H9 (cell line): Measurements from ENCODE around the gene CETN1. TPM values are rescaled to one million over a fixed set of nuclear protein-coding genes. Genes with fewer than 3 reads are reported as not detected.

Source experiments
- DNase-seq: peaks from one replicate; pipeline ENCODE4 v3.0.0-alpha.2; 2017
- H2AFZ ChIP-seq: one replicate; pipeline ENCODE4 v1.6.1; 2013; ENCODE audit warnings: mild to moderate bottlenecking, low read length, control low read depth, moderate library complexity
- H2AK5ac ChIP-seq: 2 replicates; pipeline ENCODE4 v1.6.1; 2013; ENCODE audit warnings: low read length, control low read depth, mixed read lengths; ENCODE audit not compliant: insufficient read length
- H2BK120ac ChIP-seq: one replicate; pipeline ENCODE4 v1.6.1; 2013; ENCODE audit warnings: low read depth, mild to moderate bottlenecking, low read length, control low read depth, inconsistent platforms; ENCODE audit not compliant: poor library complexity, severe bottlenecking
- H2BK12ac ChIP-seq: 2 replicates; pipeline ENCODE4 v1.6.1; 2013; ENCODE audit warnings: low read length, control low read depth, mixed read lengths, low read depth; ENCODE audit not compliant: insufficient read length
- H2BK15ac ChIP-seq: 2 replicates; pipeline ENCODE4 v1.6.1; 2013; ENCODE audit warnings: low read depth, low read length, control low read depth
- H2BK20ac ChIP-seq: one replicate; pipeline ENCODE4 v1.6.1; 2013; ENCODE audit warnings: low read depth, mild to moderate bottlenecking, low read length, control low read depth, inconsistent platforms; ENCODE audit not compliant: poor library complexity, severe bottlenecking
- H2BK5ac ChIP-seq: 2 replicates; pipeline ENCODE4 v1.6.1; 2013; ENCODE audit warnings: low read length, control low read depth, mixed read lengths; ENCODE audit not compliant: insufficient read length
- H3K14ac ChIP-seq: 2 replicates; pipeline ENCODE4 v1.6.1; 2013; ENCODE audit warnings: low read length, control low read depth; ENCODE audit not compliant: insufficient read depth
- H3K18ac ChIP-seq: 2 replicates; pipeline ENCODE4 v1.6.1; 2013; ENCODE audit warnings: low read depth, mild to moderate bottlenecking, mixed read lengths, low read length, control low read depth; ENCODE audit not compliant: insufficient read length
- H3K23ac ChIP-seq: 2 replicates; pipeline ENCODE4 v1.6.1; 2013; ENCODE audit warnings: low read length, control low read depth, mixed read lengths, low read depth; ENCODE audit not compliant: insufficient read length
- H3K23me2 ChIP-seq: 2 replicates; pipeline ENCODE4 v1.6.1; 2013; ENCODE audit warnings: low read depth, mild to moderate bottlenecking, mixed read lengths, low read length, control low read depth; ENCODE audit not compliant: insufficient read length, poor library complexity, severe bottlenecking
- H3K27ac ChIP-seq: 2 replicates; pipeline ENCODE4 v1.5.1; 2013; ENCODE audit warnings: low read length, control low read depth, mixed read lengths, low read depth; ENCODE audit not compliant: insufficient read length
- H3K27me3 ChIP-seq: 2 replicates; pipeline ENCODE4 v1.6.1; 2013; ENCODE audit warnings: low read length, control low read depth, inconsistent platforms; ENCODE audit not compliant: insufficient read depth
- H3K4ac ChIP-seq: 2 replicates; pipeline ENCODE4 v1.6.1; 2013; ENCODE audit warnings: low read depth, mild to moderate bottlenecking, control low read depth, inconsistent platforms, low read length, moderate library complexity
- H3K4me1 ChIP-seq: 2 replicates; pipeline ENCODE4 v1.6.1; 2013; ENCODE audit warnings: low read length, control low read depth, inconsistent platforms; ENCODE audit not compliant: insufficient read depth
- H3K4me2 ChIP-seq: 2 replicates; pipeline ENCODE4 v1.6.1; 2013; ENCODE audit warnings: low read length, control low read depth, mixed read lengths; ENCODE audit not compliant: insufficient read length, insufficient read depth
- H3K56ac ChIP-seq: 2 replicates; pipeline ENCODE4 v1.6.1; 2013; ENCODE audit warnings: low read depth, mild to moderate bottlenecking, mixed read lengths, low read length, control low read depth; ENCODE audit not compliant: insufficient read length
- H3K79me1 ChIP-seq: 2 replicates; pipeline ENCODE4 v1.6.1; 2013; ENCODE audit warnings: low read depth, mild to moderate bottlenecking, moderate library complexity, low read length, control low read depth, inconsistent platforms; ENCODE audit not compliant: insufficient read depth, poor library complexity, severe bottlenecking
- H3K79me2 ChIP-seq: 2 replicates; pipeline ENCODE4 v1.6.1; 2013; ENCODE audit warnings: low read length, control low read depth, inconsistent platforms; ENCODE audit not compliant: insufficient read depth
- H3K9ac ChIP-seq: 2 replicates; pipeline ENCODE4 v1.6.1; 2013; ENCODE audit warnings: low read length, control low read depth, mixed read lengths; ENCODE audit not compliant: insufficient read length; ENCODE audit errors: extremely low read depth
- H3K9me3 ChIP-seq: one replicate; pipeline ENCODE4 v1.6.1; 2013; ENCODE audit warnings: low read depth, low read length, inconsistent platforms; ENCODE audit not compliant: control insufficient read depth
- H3T11ph ChIP-seq: one replicate; pipeline ENCODE4 v1.6.1; 2013; ENCODE audit warnings: mild to moderate bottlenecking, low read length, control low read depth, inconsistent platforms
- H4K20me1 ChIP-seq: one replicate; pipeline ENCODE4 v1.6.1; 2013; ENCODE audit not compliant: control insufficient read depth, insufficient read length, insufficient read depth
- H4K5ac ChIP-seq: 2 replicates; pipeline ENCODE4 v1.6.1; 2013; ENCODE audit warnings: low read depth, mild to moderate bottlenecking, mixed read lengths, low read length, control low read depth; ENCODE audit not compliant: insufficient read length
- H4K8ac ChIP-seq: replicated peaks from 2 replicates; pipeline ENCODE4 v1.6.1; 2013; ENCODE audit warnings: low read length, control low read depth, mixed read lengths, low read depth; ENCODE audit not compliant: insufficient read length
- H4K91ac ChIP-seq: 2 replicates; pipeline ENCODE4 v1.6.1; 2013; ENCODE audit warnings: low read depth, mild to moderate bottlenecking, moderate library complexity, mixed read lengths, low read length, control low read depth; ENCODE audit not compliant: insufficient read length
- H3K27ac Mint-ChIP-seq, 3 experiments: 2 replicates in 2 of 3; 3 replicates in 1 of 3; pipeline ENCODE4 v1.8.0; 2020 to 2021; ENCODE audit warnings: mixed read lengths in 3 of 3, mild to moderate bottlenecking in 1 of 3, moderate library complexity in 1 of 3
- H3K27me3 Mint-ChIP-seq: 2 replicates; pipeline ENCODE4 v1.8.0; 2021; ENCODE audit warnings: low read depth, mild to moderate bottlenecking, moderate library complexity, mixed read lengths
- H3K36me3 Mint-ChIP-seq, 3 experiments: 2 replicates in 2 of 3; 3 replicates in 1 of 3; pipeline ENCODE4 v1.8.0; 2020 to 2021; ENCODE audit warnings: low read depth in 3 of 3, mixed read lengths in 3 of 3; ENCODE audit not compliant: insufficient read depth in 1 of 3
- H3K4me1 Mint-ChIP-seq, 2 experiments: 2 replicates each; pipeline ENCODE4 v1.8.0; 2020; ENCODE audit warnings: mixed read lengths in 2 of 2
- H3K4me3 Mint-ChIP-seq, 2 experiments: 2 replicates in 1 of 2; 3 replicates in 1 of 2; pipeline ENCODE4 v1.8.0; 2020 to 2021; ENCODE audit warnings: mild to moderate bottlenecking in 2 of 2, mixed read lengths in 2 of 2, moderate library complexity in 1 of 2
- H3K9me3 Mint-ChIP-seq, 2 experiments: 2 replicates in 1 of 2; 3 replicates in 1 of 2; pipeline ENCODE4 v1.8.0; 2020; ENCODE audit warnings: mild to moderate bottlenecking in 2 of 2, mixed read lengths in 2 of 2, moderate library complexity in 1 of 2
- WGBS: extraction: QIAGEN DNeasy Blood & Tissue Kit; methylation state at CpG from one replicate; pipeline ENCODE4 v1.1.7; 2013; ENCODE audit warnings: missing lambda C conversion rate, low lambda C conversion rate, mixed read lengths; ENCODE audit not compliant: insufficient read length; ENCODE audit errors: extremely low coverage; 5-methylcytosine and 5-hydroxymethylcytosine counted together
- long read RNA-seq: library from polyadenylated mRNA; unstranded; transcript quantifications from one replicate; pipeline ENCODE4 v2.0.0, GENCODE V29; 2020
- total RNA-seq: library from RNA; stranded (reverse); gene quantifications from 2 replicates; pipeline ENCODE4 v1.2.1, GENCODE V29; 2021
- TF ChIP-seq, protein P1 (sequence below): fragments of 200-600 bp; sonication (generic); conservative IDR thresholded peaks from 3 replicates; pipeline ENCODE4 v1.8.0; 2021; ENCODE audit warnings: antibody characterized with exemption, mild to moderate bottlenecking

CETN1 gene
- total RNA-seq = not detected in 2 replicates
- long read RNA-seq = 0 reads

DNA sequence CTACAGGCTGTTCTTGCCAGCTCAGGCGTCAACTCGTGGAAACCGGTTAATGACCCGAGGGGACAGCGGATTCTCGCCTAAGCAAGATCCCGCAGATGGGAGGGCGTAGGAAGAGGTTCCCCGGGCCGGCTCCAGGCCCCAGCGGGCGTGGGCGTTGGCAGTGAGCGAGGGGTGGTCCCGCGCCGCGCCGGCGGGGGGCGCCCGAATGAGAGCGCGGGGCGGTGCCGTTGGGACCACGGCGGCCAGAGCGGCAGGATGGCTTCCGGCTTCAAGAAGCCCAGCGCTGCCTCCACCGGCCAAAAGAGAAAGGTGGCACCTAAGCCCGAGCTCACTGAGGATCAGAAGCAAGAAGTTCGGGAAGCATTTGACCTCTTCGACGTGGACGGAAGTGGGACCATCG lies at the start of gene CETN1:
TSS of gene CETN1 (plus strand) at position 227 of the 400 bp plus-strand sequence. CDS start at position 256, 29 bp downstream.
- Histone ChIP-seq H3T11ph (no peak within 1 kb of the TSS), H3K79me2 (no peaks in the 10 kb centered on the region), H2AK5ac (no peak within 1 kb of the TSS), H2BK15ac (no peak within 1 kb of the TSS; the same call in 1 of the 2 replicates), H3K4me1 (peaks cover 5% of the 10 kb centered on the region), H2BK12ac (peak within 1 kb of the TSS; percentile 37), H3K23ac (no peak within 1 kb of the TSS), H3K27me3 (no peaks in the 10 kb centered on the region; the same call in 1 of the 2 replicates), H2BK20ac (no peak within 1 kb of the TSS), H3K18ac (no peak within 1 kb of the TSS), H4K5ac (no peak within 1 kb of the TSS), H4K20me1 (no peaks in the 10 kb centered on the region), H2AFZ (no peak within 1 kb of the TSS), H2BK5ac (no peak within 1 kb of the TSS), H3K4ac (no peak within 1 kb of the TSS), H3K4me2 (no peak within 1 kb of the TSS), H3K14ac (no peak within 1 kb of the TSS), H4K91ac (peak within 1 kb of the TSS; percentile 37), H3K9ac (no peak within 1 kb of the TSS), H4K8ac (no peak within 1 kb of the TSS), H3K56ac (no peak within 1 kb of the TSS), H3K79me1 (no peaks in the 10 kb centered on the region), H3K9me3 (no peaks in the 10 kb centered on the region), H3K27ac (no peak within 1 kb of the TSS), H2BK120ac (peak within 1 kb of the TSS; percentile 3), H3K23me2 (peaks cover 3% of the 10 kb centered on the region)
- Mint-ChIP-seq H3K27me3 (peaks cover 2% of the 10 kb centered on the region), H3K27ac (peak within 1 kb of the TSS in 1 of 3 experiments; percentile 59; a peak in 3 of 7 replicates), H3K36me3 (peaks cover 2 to 15% (median 4%) of the 10 kb centered on the region in 3 experiments; a peak in 3 of 7 replicates), H3K4me1 (peaks cover 20 to 28% of the 10 kb centered on the region in 2 experiments), H3K9me3 (peaks cover 5 to 19% of the 10 kb centered on the region in 2 experiments; a peak in 4 of 5 replicates), H3K4me3 (no peak within 1 kb of the TSS)
- no peak for DNase-seq
- no CpG with 5 or more reads among the region's 38 CpGs for WGBS
- TF ChIP-seq, protein P1, sequence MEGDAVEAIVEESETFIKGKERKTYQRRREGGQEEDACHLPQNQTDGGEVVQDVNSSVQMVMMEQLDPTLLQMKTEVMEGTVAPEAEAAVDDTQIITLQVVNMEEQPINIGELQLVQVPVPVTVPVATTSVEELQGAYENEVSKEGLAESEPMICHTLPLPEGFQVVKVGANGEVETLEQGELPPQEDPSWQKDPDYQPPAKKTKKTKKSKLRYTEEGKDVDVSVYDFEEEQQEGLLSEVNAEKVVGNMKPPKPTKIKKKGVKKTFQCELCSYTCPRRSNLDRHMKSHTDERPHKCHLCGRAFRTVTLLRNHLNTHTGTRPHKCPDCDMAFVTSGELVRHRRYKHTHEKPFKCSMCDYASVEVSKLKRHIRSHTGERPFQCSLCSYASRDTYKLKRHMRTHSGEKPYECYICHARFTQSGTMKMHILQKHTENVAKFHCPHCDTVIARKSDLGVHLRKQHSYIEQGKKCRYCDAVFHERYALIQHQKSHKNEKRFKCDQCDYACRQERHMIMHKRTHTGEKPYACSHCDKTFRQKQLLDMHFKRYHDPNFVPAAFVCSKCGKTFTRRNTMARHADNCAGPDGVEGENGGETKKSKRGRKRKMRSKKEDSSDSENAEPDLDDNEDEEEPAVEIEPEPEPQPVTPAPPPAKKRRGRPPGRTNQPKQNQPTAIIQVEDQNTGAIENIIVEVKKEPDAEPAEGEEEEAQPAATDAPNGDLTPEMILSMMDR = no peak
